ENCODE data around the gene NEMP2.
"Not testable (repeated sequence)": the region's sequence is repeated elsewhere in the genome, so short reads cannot be mapped to it uniquely, and the experiment has no call there.

NEMP2 gene

DNA sequence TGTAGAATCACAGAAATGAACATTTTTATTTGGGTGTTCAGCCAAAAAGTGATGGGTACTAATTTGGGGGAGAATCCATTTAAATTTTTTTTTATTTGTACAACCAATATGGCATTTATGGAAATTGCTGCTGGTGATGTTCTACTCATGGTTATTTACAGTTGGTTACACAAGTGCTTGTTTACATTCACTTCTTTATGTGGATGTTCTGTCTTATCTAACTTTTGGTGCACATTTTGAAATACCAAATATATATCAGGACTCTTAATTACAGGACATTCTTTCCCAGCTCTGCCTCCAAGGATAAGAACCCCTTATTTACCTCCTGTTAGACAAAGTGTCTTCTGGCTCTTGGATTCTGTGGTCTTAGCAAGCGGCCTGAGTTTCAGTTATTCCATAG, 35.2 kb downstream of the NEMP2 start:
- TF ChIP-seq, protein P1, sequence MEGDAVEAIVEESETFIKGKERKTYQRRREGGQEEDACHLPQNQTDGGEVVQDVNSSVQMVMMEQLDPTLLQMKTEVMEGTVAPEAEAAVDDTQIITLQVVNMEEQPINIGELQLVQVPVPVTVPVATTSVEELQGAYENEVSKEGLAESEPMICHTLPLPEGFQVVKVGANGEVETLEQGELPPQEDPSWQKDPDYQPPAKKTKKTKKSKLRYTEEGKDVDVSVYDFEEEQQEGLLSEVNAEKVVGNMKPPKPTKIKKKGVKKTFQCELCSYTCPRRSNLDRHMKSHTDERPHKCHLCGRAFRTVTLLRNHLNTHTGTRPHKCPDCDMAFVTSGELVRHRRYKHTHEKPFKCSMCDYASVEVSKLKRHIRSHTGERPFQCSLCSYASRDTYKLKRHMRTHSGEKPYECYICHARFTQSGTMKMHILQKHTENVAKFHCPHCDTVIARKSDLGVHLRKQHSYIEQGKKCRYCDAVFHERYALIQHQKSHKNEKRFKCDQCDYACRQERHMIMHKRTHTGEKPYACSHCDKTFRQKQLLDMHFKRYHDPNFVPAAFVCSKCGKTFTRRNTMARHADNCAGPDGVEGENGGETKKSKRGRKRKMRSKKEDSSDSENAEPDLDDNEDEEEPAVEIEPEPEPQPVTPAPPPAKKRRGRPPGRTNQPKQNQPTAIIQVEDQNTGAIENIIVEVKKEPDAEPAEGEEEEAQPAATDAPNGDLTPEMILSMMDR (IDR thresholded peaks at IDR 0.05; ENCODE audit: low read length, missing control alignments): no peak
- no peak overlapping the region for H3K4me3 ChIP-seq (replicated peaks; ENCODE audit: low read depth, low read length)
- DNase-seq (ENCODE audit: low read depth): no peak

DNA sequence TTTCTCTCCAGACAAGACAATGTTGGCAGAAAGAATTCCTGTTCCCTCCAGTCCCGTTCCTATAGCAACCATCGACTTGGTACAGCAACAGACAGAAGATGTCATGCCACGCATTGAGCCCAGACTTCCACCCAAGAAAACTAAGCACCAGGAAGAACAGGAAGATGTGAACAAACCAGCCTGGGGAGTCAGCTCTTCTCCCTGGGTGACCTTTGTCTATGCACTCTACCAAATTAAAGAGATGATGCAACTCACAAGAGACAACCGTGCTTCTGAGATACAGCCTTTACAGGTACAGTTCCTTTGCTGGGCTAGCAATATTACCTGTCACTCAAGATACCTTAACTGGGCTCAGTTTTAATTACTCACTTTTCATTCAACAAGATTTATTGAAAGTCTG, 37.1 kb downstream of the NEMP2 start:
- peak; percentile 13 for DNase-seq (ENCODE audit: low read depth)
- H3K4me3 ChIP-seq (replicated peaks; ENCODE audit: low read depth, low read length): no peak overlapping the region
- TF ChIP-seq, protein P1 (IDR thresholded peaks at IDR 0.05; ENCODE audit: low read length, missing control alignments): no peak

DNA sequence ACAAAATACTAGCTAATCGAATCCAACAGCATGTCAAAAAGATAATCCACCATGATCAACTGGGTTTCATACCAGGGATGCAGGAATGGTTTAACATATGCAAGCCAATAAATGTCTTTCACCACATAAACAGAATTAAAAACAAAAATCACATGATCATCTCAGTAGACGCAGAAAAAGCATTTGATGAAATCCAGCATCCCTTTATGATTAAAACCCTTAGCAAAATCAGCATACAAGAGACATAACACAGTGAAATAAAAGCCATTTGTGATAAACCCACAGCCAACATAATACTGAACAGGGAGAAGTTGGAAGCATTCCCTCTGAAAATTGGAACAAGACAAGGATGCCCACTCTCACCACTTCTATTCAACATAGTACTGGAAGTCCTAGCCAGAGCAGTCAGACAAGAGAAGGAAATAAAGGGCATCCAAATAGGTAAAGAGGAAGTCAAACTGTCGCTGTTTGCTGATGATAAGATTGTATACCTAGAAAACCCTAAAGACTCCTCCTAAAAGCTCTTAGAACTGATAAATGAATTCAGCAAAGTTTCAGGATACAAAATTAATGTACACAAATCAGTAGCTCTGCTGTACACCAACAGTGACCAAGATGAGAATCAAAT, 39.8 kb downstream of the NEMP2 start:
- not testable (repeated sequence) for H3K4me3 ChIP-seq (replicated peaks; ENCODE audit: low read depth, low read length); DNase-seq (ENCODE audit: low read depth)

DNA sequence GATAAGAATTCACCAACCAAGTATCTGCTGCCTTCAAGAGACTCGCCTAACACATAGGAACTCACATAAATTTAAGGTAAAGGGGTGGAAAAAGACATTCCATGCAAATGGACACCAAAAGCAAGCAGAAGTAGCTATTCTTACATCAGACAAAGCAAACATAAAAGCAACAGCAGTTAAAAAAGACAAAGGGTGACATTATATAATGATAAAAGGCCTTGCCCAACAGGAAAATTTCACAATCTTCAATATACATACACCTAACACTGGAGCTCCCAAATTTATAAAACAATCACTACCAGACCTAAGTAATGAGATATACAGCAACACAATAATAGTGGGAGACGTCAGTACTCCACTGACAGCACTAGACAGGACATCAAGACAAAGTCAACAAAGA, 41.4 kb downstream of the NEMP2 start:
- TF ChIP-seq, protein P1 (IDR thresholded peaks at IDR 0.05; ENCODE audit: low read length, missing control alignments): no peak
- DNase-seq (ENCODE audit: low read depth): peak; percentile 11
- no peak overlapping the region for H3K4me3 ChIP-seq (replicated peaks; ENCODE audit: low read depth, low read length)

DNA sequence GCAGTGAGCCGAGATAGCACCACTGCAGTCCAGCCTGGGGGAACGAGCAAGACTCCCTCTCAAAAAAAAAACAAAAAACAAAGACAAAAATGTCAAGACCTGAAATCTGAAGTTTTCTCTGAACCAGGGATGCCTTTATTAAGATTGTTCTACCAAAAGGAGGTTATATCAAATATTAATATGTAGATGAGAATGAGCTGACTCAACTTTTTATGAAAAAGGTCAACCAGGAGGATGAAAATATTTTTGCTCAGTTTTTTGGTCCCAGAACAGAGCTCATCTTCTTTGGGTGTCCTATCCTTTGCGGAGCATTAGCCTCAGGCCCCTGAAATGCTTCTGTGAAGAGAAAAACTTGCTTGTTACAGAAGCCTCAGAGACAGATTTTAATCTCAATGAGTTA, 44.0 kb downstream of the NEMP2 start:
- no peak overlapping the region for H3K4me3 ChIP-seq (replicated peaks; ENCODE audit: low read depth, low read length)
- TF ChIP-seq, protein P1 (IDR thresholded peaks at IDR 0.05; ENCODE audit: low read length, missing control alignments): no peak
- no peak for DNase-seq (ENCODE audit: low read depth)

DNA sequence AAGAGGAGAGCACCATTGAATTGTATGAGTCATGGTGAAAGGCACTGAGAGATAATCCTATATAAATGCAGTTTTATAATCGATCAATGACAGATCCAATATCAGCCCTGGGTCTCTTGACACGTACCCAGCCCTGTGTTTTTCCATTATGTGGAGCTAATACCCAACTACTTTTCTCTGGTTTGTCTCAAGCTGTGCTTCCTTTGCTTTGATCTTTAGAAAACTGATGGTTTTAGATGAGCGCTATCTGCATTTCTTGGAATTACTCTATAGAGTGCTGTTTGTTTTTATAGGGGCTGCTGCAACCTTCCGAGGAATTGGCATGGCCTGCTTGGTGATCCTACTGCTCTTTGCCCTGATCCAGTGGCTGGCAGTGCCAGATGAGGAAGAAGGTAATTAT, 45.0 kb downstream of the NEMP2 start:
- TF ChIP-seq, protein P1 (IDR thresholded peaks at IDR 0.05; ENCODE audit: low read length, missing control alignments): no peak
- DNase-seq (ENCODE audit: low read depth): no peak
- no peak overlapping the region for H3K4me3 ChIP-seq (replicated peaks; ENCODE audit: low read depth, low read length)

DNA sequence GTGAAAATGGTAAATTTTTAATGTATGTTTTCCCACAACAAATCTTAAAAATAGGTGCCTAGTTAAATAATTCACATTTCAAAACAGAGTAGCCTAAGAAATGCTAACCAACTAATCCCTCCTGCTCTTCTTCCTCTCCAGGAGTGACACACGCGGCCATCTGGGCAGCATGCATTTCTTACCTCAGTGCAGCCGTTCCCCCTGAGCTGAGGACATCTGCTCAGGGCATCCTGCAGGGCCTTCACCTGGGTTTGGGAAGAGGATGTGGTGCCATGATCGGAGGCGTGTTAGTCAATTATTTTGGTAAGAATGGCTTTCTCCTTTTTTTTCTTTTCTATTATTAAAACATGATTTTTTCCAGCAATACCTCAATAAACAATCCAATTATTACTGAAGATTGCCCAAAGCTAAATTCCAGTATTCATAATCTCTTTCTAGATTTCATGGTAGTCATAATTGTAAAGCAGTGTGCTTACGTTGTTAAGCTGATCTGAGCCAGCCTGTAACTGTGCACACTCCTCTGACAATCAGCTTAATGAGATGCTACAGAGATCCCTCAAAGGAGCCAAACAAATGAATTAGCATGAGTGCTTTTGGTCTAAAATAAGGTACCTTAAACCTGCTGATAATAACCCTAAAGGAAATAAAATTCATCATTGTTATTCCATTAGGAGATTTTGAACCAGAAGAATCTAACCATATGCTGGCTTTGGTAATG, 45.8 kb downstream of the NEMP2 start:
- TF ChIP-seq, protein P1 (IDR thresholded peaks at IDR 0.05; ENCODE audit: low read length, missing control alignments): no peak
- no peak for DNase-seq (ENCODE audit: low read depth)
- no peak overlapping the region for H3K4me3 ChIP-seq (replicated peaks; ENCODE audit: low read depth, low read length)

Measured in fibroblast of pulmonary artery (primary cell).